Heart left ventricle (tissue), 16 donors: ENCODE data around the gene KBTBD3. TPM values are rescaled to one million over a fixed set of nuclear protein-coding genes. Genes with fewer than 3 reads are reported as not detected.

Source experiments
- ATAC-seq, 4 donors: fragments of 200-7000 bp; cut with Tn5 transposase; one replicate each; pipeline ENCODE4 v1.9.1; 2020 to 2022; ENCODE audit warnings: moderate library complexity in 4 of 4, mild to moderate bottlenecking in 3 of 4, moderate number of reproducible peaks in 1 of 4
- DNase-seq, 5 donors: peaks; one replicate each; pipeline ENCODE4 v3.0.0-alpha.2; 2020
- H3K27ac ChIP-seq, 12 donors: fragments of 200-600 bp; sonication (generic) in 4 of 12; one replicate each; pipeline versions ENCODE4 v1.5.0 to v1.8.0; 2016 to 2022; ENCODE audit warnings: mild to moderate bottlenecking in 2 of 12
- H3K27me3 ChIP-seq, 9 donors: fragments of 200-600 bp; sonication (generic) in 2 of 9; one replicate each; pipeline versions ENCODE4 v1.5.1 to v1.8.0; 2016 to 2022; ENCODE audit warnings: mild to moderate bottlenecking in 3 of 9
- H3K36me3 ChIP-seq, 9 donors: fragments of 200-600 bp; sonication (generic) in 2 of 9; one replicate each; pipeline versions ENCODE4 v1.5.0 to v1.8.0; 2018 to 2022; ENCODE audit warnings: mild to moderate bottlenecking in 2 of 9
- H3K4me1 ChIP-seq, 12 donors: fragments of 200-600 bp; sonication (generic) in 4 of 12; one replicate each; pipeline versions ENCODE4 v1.5.0 to v1.8.0; 2016 to 2022; ENCODE audit warnings: mild to moderate bottlenecking in 3 of 12
- H3K4me3 ChIP-seq, 12 donors: fragments of 200-600 bp; sonication (generic) in 4 of 12; one replicate each; pipeline versions ENCODE4 v1.5.0 to v1.8.0; 2017 to 2022; ENCODE audit warnings: mild to moderate bottlenecking in 9 of 12, moderate library complexity in 4 of 12
- H3K9me3 ChIP-seq, 12 donors: fragments of 200-600 bp; sonication (generic) in 4 of 12; one replicate each; pipeline versions ENCODE4 v1.5.0 to v1.8.0; 2016 to 2022; ENCODE audit warnings: mild to moderate bottlenecking in 1 of 12
- CTCF ChIP-seq, 12 donors: fragments of 200-600 bp; sonication (generic) in 4 of 12; IDR thresholded peaks; one replicate each; pipeline versions ENCODE4 v1.5.0 to v1.8.0; 2018 to 2022; ENCODE audit warnings: antibody characterized with exemption in 12 of 12, mild to moderate bottlenecking in 5 of 12
- POLR2A ChIP-seq, 2 donors: fragments of 450-650 bp; IDR thresholded peaks; one replicate each; pipeline ENCODE4 v1.6.1; 2017; ENCODE audit warnings: antibody characterized with exemption in 2 of 2, mild to moderate bottlenecking in 2 of 2, moderate library complexity in 2 of 2
- WGBS, 4 donors: extraction: QIAGEN DNeasy Blood & Tissue Kit in 2 of 4; methylation state at CpG; one replicate each; pipeline versions ENCODE4 v1.1.5 to v1.1.7; 2013 to 2018; 5-methylcytosine and 5-hydroxymethylcytosine counted together
- intact Hi-C, 10 donors: fragments of 100-400 bp; cut with DNase I; formaldehyde crosslinking; loops; one replicate each; pipeline versions ENCODE4 v1.11.1 to v1.14.2; 2022
- polyA plus RNA-seq, 2 donors: library from polyadenylated mRNA; stranded (reverse); fragments of 200-250 nt; gene quantifications; one replicate each; pipeline ENCODE4 v1.2.3, GENCODE V29; 2013
- total RNA-seq, 9 donors: library from RNA; depleted of rRNA in 2 of 9; stranded (reverse); fragments of >200 nt in 2 of 9; fragmentation: NEBNext Ultra II Directional in 3 of 9; extraction: Animal tissue kit (Norgen Biotek cat#: 25700) in 3 of 9; gene quantifications; one replicate each; pipeline versions ENCODE4 v1.1.0 to v1.2.4, GENCODE V29; 2016 to 2023
- donor health status: ischemic (EF 13 %, LVEDD 7.1; RV severe dilation, severe dysfunction).
- donor health status: healthy with polysubstance abuse.
- donor health status: DM: no; HTN: yes; CAD: no.
- donor health status: DM: no; HTN: no; CAD: no.
- donor health status: ischemic (EF 25% LVEDD 6.9; RV normal size, moderate dysfunction).
- donor health status: ischemic (EF 25% LVEDD 5.7; RV mildly dilated, moderate dysfunction).
- donor health status: healthy.
- donor health status: DM: yes; HTN: yes; CAD: no.
- donor health status: ischemic (EF 35%, LVEDD 5.7; RV mildly dilated, moderate dysfunction).
- donor health status: nonischemic (EF 11% LVEDD 7.7; RV severe dilation, severe dysfunction).
- donor health status: DM: yes; HTN: yes; CAD: no.
- donor health status: PGD.
- donor health status: ischemic (EF 29% LVEDD 5.4; RV normal size, mild dysfunction).
- donor health status: nonischemic (EF 23%, LVEDD 6.1; RV moderate dilation, normal function).

The KBTBD3 gene
- total and polyA plus RNA-seq, 11 donors: 2.8 to 17.3 (median 9.1) TPM

- DNase-seq (peak in 1 of 5 donors; percentile 7), ATAC-seq (no peak)
- Histone ChIP-seq H3K4me1 (peaks cover 3 to 51% (median 33%) of the 10 kb centered on the region in 12 donors), H3K36me3 (peaks cover 0 to 22% (median 19%) of the 10 kb centered on the region in 9 donors), H3K4me3 (peak overlapping the region; percentile 53 to 91 (median 82)), H3K9me3 (no peaks in the 10 kb centered on the region), H3K27ac (peak overlapping the region; percentile 85 to 98 (median 93)), H3K27me3 (no peaks in the 10 kb centered on the region)
- TF ChIP-seq CTCF (IDR thresholded peaks at IDR 0.05): no peak
- TF ChIP-seq POLR2A (IDR thresholded peaks at IDR 0.05): no peak
- 16 to 18% (median 17%) methylated on average over 19 of the region's 19 CpGs for WGBS, 4 donors
- intact Hi-C loops: loop anchor here in 6 of 10 donors (2.0 to 5.0 kb wide), 3 partner anchors 54 to 56 kb away; partner anchors contain the start of gene MSANTD4 (in 5 of the 6)
These were observed 802 bp downstream of the KBTBD3 start for GRCh38 chr11:106076171-106076918.

- H3K27ac ChIP-seq: no peak overlapping the region
- no peaks in the 10 kb centered on the region for H3K36me3 ChIP-seq
- WGBS, 4 donors: 86 to 98% (median 93%) methylated on average over 1 of the region's 1 CpG
- ATAC-seq: no peak
- no peak for TF ChIP-seq CTCF (IDR thresholded peaks at IDR 0.05)
- TF ChIP-seq POLR2A (IDR thresholded peaks at IDR 0.05): no peak
- DNase-seq: no peak
- peaks cover 0 to 4% (median 0%) of the 10 kb centered on the region in 12 donors for H3K9me3 ChIP-seq
- intact Hi-C loops: no loop called here
- no peaks in the 10 kb centered on the region for H3K27me3 ChIP-seq
- peaks cover 0 to 19% (median 7%) of the 10 kb centered on the region in 12 donors for H3K4me1 ChIP-seq
- H3K4me3 ChIP-seq: no peak overlapping the region
These were observed 4.3 kb downstream of the KBTBD3 start for GRCh38 chr11:106072804-106073203.

GRCh38 chr11:106070606-106071005, 6.5 kb downstream of the KBTBD3 start:
- intact Hi-C loops: no loop called here

More at GRCh38 chr11:106070606-106071005, 6.5 kb downstream of the KBTBD3 start:
- Histone ChIP-seq H3K27me3 (no peaks in the 10 kb centered on the region), H3K36me3 (no peaks in the 10 kb centered on the region), H3K9me3 (peaks cover 0 to 8% (median 0%) of the 10 kb centered on the region in 12 donors), H3K27ac (no peak overlapping the region), H3K4me1 (peaks cover 0 to 9% (median under 1%) of the 10 kb centered on the region in 12 donors), H3K4me3 (no peak overlapping the region)
- ATAC-seq: no peak
- TF ChIP-seq CTCF (IDR thresholded peaks at IDR 0.05) (no peak), POLR2A (IDR thresholded peaks at IDR 0.05) (no peak)
- 88 to 91% (median 89%) methylated on average over 3 of the region's 3 CpGs for WGBS, 4 donors
- DNase-seq: no peak
